HUDEP-2 (cell line): ENCODE data around the gene LHX1.

Experiments
- DNase-seq, 76 experiments: peaks; one replicate each; lab custom pipeline; 2025; ENCODE audit not compliant: unreplicated experiment in 76 of 76; lab: John Stamatoyannopoulos, UW

LHX1 gene

GRCh38 chr17:36937959-36938565 is 787 bp downstream of the LHX1 start:
- peak in 2 of 76 experiments; percentile 20 to 45 for DNase-seq

- no peak for DNase-seq
Measured at GRCh38 chr17:36938566-36939051, 1.3 kb downstream of the LHX1 start.

- DNase-seq: no peak
Measured at GRCh38 chr17:36939052-36939801, 2.0 kb downstream of the LHX1 start.

GRCh38 chr17:36939802-36940312 is 2.6 kb downstream of the LHX1 start:
- no peak for DNase-seq

- no peak for DNase-seq
Measured at GRCh38 chr17:36940313-36941264, 3.3 kb downstream of the LHX1 start.

GRCh38 chr17:36941265-36942010 is 4.2 kb downstream of the LHX1 start:
- DNase-seq: no peak

- no peak for DNase-seq
Measured at GRCh38 chr17:36942019-36942599, 4.8 kb downstream of the LHX1 start.

- no peak for DNase-seq
Measured at GRCh38 chr17:36942631-36943125, 5.4 kb downstream of the LHX1 start.

- peak in 1 of 76 experiments; percentile 12 for DNase-seq
Measured at GRCh38 chr17:36943250-36944191, 6.2 kb downstream of the LHX1 start.

GRCh38 chr17:36944553-36944952 is 7.3 kb downstream of the LHX1 start:
- no peak for DNase-seq

GRCh38 chr17:36945140-36945539 is 7.9 kb downstream of the LHX1 start:
- DNase-seq: no peak

GRCh38 chr17:36945959-36946725 is 8.9 kb downstream of the LHX1 start:
- DNase-seq: no peak

- no peak for DNase-seq
Measured at GRCh38 chr17:36946726-36947091, 9.4 kb downstream of the LHX1 start.

GRCh38 chr17:36947922-36948716 is 10.8 kb downstream of the LHX1 start:
- DNase-seq: no peak

- DNase-seq: peak in 74 of 76 experiments; percentile 48 to 96 (median 92)
Measured at GRCh38 chr17:36948717-36949460, 11.6 kb downstream of the LHX1 start, which contains the start of gene AATF. Gene AATF (plus strand): TSS chr17:36948954. CDS start chr17:36949126, 172 bp downstream.

GRCh38 chr17:36949461-36949927 is 12.2 kb downstream of the LHX1 start:
- DNase-seq: peak in 5 of 76 experiments; percentile 17 to 35 (median 24)
